ENCODE measurements around the gene HNRNPL.
"Not testable (repeated sequence)": the region's sequence is repeated elsewhere in the genome, so short reads cannot be mapped to it uniquely, and the experiment has no call there.

Gene HNRNPL

DNA sequence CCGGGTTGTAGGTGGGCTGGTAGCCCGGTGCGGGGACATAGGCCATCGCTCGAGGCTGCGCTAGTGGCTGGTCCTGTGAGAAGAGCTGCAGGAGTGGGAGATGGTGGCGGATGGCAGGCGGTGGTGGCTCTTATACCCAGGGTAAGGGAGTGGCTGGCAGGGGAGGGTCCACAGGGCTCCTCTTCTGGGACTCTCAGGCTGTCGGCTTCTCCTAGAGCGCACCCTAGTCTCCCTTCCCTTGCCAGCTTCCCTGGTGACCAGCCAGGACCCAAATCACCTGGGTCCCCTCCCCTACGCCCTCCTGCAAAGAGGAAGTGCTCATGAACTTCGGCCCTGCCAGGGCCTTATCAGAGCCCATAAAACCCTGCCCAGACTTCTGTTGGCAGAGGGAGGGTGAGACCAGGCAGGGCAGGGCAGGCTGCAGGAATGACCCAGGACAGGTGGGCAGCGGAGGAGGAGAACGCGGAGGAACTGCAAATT is 36.9 kb downstream of the HNRNPL start, which contains the start of gene LGALS4:
LGALS4 (minus strand) TSS at position 105 of the 480 bp plus-strand sequence; CDS start at position 46, 59 bp downstream.
- Histone ChIP-seq H3K27ac (no peak within 1 kb of the TSS), H3K79me2 (no peaks in the 10 kb centered on the region)

DNA sequence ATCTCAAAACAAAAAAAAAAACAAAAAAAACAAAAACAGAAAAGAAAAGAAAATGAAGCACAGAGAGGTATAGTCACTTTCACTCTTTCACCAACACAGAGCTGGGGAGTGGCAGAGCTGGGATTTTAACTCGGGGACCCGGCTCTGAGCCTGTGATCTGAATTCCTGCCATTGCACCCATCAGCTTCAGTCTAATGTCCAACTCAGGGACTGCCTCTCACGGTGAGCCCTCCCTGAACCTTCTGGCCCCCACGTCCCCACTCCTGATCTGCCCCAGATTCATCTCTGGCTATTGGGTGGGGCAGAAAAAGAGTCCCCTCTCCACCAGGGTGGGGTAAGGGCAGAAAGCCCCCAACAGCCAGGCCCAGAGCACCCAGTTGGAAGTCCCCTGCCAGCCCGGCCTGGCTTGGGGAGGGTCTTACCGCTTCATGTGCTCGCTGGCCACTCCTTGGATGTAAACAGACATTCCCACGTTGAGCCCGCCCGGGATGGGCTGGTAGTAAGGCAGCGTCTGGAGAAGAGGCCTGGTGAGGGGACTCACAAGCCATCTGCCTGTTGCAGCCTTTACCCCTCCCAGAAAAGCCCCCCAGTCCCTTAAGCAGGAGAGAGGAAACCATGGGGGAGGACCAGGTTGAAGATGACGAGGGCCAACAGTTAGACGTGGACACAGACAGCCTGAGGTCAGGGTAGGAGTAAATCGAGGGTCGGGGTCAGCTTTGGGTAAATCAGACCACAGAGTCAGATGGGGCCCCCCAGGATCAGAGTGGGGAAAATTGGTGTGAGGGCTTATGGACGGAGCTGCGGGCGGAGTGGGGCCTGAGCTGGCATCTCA is 37.6 kb downstream of the HNRNPL start:
- Histone ChIP-seq H2AFZ (no peak overlapping the region), H3K36me3 (ENCODE audit: control insufficient read depth, insufficient read depth, low read length) (no peaks in the 10 kb centered on the region), H3K9ac (no peak overlapping the region), H3K4me3 (ENCODE audit: low read depth, low read length) (no peak overlapping the region), H3K9me3 (ENCODE audit: control insufficient read depth, low read length) (no peaks in the 10 kb centered on the region), H3K4me1 (no peaks in the 10 kb centered on the region), H3K79me2 (no peaks in the 10 kb centered on the region), H3K4me2 (ENCODE audit: low read length) (no peak overlapping the region), H3K27ac (no peak overlapping the region), H3K27me3 (ENCODE audit: control insufficient read depth, insufficient read depth, low read length) (no peaks in the 10 kb centered on the region)
- TF ChIP-seq, protein P1, sequence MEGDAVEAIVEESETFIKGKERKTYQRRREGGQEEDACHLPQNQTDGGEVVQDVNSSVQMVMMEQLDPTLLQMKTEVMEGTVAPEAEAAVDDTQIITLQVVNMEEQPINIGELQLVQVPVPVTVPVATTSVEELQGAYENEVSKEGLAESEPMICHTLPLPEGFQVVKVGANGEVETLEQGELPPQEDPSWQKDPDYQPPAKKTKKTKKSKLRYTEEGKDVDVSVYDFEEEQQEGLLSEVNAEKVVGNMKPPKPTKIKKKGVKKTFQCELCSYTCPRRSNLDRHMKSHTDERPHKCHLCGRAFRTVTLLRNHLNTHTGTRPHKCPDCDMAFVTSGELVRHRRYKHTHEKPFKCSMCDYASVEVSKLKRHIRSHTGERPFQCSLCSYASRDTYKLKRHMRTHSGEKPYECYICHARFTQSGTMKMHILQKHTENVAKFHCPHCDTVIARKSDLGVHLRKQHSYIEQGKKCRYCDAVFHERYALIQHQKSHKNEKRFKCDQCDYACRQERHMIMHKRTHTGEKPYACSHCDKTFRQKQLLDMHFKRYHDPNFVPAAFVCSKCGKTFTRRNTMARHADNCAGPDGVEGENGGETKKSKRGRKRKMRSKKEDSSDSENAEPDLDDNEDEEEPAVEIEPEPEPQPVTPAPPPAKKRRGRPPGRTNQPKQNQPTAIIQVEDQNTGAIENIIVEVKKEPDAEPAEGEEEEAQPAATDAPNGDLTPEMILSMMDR (IDR thresholded peaks at IDR 0.05), result no peak

More for the DNA sequence above, 36.9 kb downstream of the HNRNPL start, which contains the start of gene LGALS4:
- no peaks in the 10 kb centered on the region for H3K9me3 ChIP-seq (ENCODE audit: control insufficient read depth, low read length)
- TF ChIP-seq, protein P1 (IDR thresholded peaks at IDR 0.05), result no peak
- no peak within 1 kb of the TSS for H2AFZ ChIP-seq
- H3K4me2 ChIP-seq (ENCODE audit: low read length), result no peak within 1 kb of the TSS
- no peak within 1 kb of the TSS for H3K9ac ChIP-seq
- H3K27me3 ChIP-seq (ENCODE audit: control insufficient read depth, insufficient read depth, low read length), result no peaks in the 10 kb centered on the region
- no peaks in the 10 kb centered on the region for H3K4me1 ChIP-seq
- H3K4me3 ChIP-seq (ENCODE audit: low read depth, low read length), result no peak within 1 kb of the TSS
- no peaks in the 10 kb centered on the region for H3K36me3 ChIP-seq (ENCODE audit: control insufficient read depth, insufficient read depth, low read length)

DNA sequence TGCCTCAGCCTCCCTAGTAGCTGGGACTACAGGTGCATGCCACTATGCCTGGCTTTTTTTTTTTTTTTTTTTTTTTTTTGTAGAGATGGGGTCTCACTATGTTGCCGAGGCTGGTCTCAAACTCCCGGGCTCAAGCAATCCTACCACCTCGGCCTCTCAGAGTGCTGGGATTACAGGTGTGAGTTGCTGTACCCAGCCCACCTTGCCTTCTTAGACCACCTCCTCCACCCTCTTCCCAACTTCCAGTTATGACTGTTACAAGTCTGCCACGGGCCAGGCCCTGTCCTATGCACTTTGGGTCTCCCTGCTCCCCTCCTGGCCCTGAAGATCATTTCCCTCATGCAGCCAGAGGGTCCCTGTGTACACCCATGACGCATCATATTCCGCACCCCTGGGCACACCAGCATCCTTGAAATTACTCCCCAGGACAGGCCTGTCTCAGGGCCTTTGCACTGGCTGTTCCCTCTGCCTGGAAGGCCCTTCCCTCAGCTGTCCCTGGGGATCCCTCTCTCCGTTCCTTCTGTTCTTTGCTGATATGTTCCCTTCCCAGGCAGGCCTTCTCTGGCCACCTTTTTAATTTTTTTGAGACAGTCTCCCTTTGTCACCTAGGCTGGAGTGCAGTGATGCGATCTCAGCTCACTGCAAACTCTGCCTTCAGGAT is 40.1 kb downstream of the HNRNPL start:
- Histone ChIP-seq H3K4me1 (no peaks in the 10 kb centered on the region), H3K9me3 (ENCODE audit: control insufficient read depth, low read length) (no peaks in the 10 kb centered on the region), H2AFZ (no peak overlapping the region), H3K9ac (no peak overlapping the region), H3K4me2 (ENCODE audit: low read length) (no peak overlapping the region), H3K27ac (no peak overlapping the region), H3K79me2 (no peaks in the 10 kb centered on the region), H3K4me3 (ENCODE audit: low read depth, low read length) (no peak overlapping the region), H3K36me3 (ENCODE audit: control insufficient read depth, insufficient read depth, low read length) (no peaks in the 10 kb centered on the region), H3K27me3 (ENCODE audit: control insufficient read depth, insufficient read depth, low read length) (no peaks in the 10 kb centered on the region)
- TF ChIP-seq, protein P1 (IDR thresholded peaks at IDR 0.05), result no peak

DNA sequence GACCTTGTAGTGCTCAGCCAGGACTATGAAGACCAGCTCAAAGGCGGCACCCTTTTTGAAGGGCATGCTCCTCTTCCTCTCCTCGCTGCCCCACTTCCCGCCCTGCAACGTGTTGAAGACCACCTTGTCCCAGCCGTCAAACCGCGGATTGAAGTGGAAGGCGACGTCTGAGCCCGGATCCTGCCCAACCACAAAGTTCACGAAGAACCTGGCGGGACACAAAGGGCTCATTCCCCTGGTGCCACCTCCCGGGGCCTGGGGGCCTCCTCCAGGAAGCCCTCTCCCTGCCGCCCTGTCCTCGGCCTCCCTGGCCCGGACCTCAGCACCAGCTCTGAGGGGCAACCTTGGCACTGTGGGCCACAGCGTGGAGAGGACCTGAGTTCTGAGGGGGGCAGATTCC is 41.0 kb downstream of the HNRNPL start:
- no peak overlapping the region for H3K27ac ChIP-seq
- H3K27me3 ChIP-seq (ENCODE audit: control insufficient read depth, insufficient read depth, low read length), result no peaks in the 10 kb centered on the region
- H3K4me2 ChIP-seq (ENCODE audit: low read length), result no peak overlapping the region
- no peaks in the 10 kb centered on the region for H3K36me3 ChIP-seq (ENCODE audit: control insufficient read depth, insufficient read depth, low read length)
- H3K4me3 ChIP-seq (ENCODE audit: low read depth, low read length), result no peak overlapping the region
- no peaks in the 10 kb centered on the region for H3K9me3 ChIP-seq (ENCODE audit: control insufficient read depth, low read length)
- no peak overlapping the region for H3K9ac ChIP-seq
- no peaks in the 10 kb centered on the region for H3K79me2 ChIP-seq
- H3K4me1 ChIP-seq, result no peaks in the 10 kb centered on the region
- H2AFZ ChIP-seq, result no peak overlapping the region
- TF ChIP-seq, protein P1 (IDR thresholded peaks at IDR 0.05), result no peak

DNA sequence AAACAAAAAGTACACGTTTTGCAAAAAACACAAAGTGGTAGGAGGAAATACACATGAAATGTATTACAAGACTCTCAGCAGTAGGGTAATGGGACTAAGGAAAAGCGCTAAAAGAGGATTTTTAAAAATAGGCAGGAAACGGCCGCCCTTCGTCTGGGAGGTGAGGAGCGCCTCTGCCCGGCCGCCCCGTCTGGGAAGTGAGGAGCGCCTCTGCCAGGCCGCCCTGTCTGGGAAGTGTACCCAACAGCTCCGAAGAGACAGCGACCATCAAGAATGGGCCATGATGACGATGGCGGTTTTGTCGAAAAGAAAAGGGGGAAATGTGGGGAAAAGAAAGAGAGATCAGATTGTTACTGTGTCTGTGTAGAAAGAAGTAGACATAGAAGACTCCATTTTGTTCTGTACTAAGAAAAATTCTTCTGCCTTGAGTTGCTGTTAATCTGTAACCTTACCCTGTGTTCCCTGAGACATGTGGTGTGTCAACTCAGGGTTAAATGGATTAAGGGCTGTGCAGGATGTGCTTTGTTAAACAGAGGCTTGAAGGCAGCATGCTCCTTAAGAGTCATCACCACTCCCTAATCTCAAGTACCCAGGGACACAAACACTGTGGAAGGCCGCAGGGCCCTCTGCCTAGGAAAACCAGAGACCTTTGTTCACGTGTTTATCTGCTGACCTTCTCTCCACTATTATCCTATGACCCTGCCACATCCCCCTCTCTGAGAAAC is 42.2 kb downstream of the HNRNPL start:
- H3K4me2 ChIP-seq (ENCODE audit: low read length); H3K36me3 ChIP-seq (ENCODE audit: control insufficient read depth, insufficient read depth, low read length); H3K79me2 ChIP-seq; H3K9me3 ChIP-seq (ENCODE audit: control insufficient read depth, low read length); H3K27ac ChIP-seq; H3K4me3 ChIP-seq (ENCODE audit: low read depth, low read length); H3K27me3 ChIP-seq (ENCODE audit: control insufficient read depth, insufficient read depth, low read length); H3K4me1 ChIP-seq; H2AFZ ChIP-seq; H3K9ac ChIP-seq: not testable (repeated sequence)
